ENCODE data around the gene BCHE. TPM values are rescaled to one million over a fixed set of nuclear protein-coding genes. Genes with fewer than 3 reads are reported as not detected.

Gene BCHE
- total RNA-seq, 1 donor = not detected

DNA sequence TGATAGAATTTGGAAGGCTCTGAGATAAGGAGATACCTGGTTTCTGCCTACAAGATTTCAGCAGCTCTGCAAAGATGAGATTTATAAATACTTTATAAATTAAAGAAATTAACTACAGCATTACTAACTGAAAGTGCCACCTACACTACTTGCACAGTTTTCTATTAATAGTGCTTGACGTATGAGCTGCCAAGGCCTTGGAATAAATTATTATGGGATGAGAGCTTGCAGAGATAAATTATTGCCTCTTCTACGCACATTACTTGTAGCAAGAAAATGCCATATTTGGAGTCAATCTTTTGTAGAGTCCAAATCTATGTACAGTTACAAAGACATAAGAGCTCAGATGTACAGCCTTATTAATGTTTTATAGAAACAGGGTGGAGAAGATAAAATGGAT, 89.1 kb downstream of the BCHE start:
- TF ChIP-seq, protein P1, sequence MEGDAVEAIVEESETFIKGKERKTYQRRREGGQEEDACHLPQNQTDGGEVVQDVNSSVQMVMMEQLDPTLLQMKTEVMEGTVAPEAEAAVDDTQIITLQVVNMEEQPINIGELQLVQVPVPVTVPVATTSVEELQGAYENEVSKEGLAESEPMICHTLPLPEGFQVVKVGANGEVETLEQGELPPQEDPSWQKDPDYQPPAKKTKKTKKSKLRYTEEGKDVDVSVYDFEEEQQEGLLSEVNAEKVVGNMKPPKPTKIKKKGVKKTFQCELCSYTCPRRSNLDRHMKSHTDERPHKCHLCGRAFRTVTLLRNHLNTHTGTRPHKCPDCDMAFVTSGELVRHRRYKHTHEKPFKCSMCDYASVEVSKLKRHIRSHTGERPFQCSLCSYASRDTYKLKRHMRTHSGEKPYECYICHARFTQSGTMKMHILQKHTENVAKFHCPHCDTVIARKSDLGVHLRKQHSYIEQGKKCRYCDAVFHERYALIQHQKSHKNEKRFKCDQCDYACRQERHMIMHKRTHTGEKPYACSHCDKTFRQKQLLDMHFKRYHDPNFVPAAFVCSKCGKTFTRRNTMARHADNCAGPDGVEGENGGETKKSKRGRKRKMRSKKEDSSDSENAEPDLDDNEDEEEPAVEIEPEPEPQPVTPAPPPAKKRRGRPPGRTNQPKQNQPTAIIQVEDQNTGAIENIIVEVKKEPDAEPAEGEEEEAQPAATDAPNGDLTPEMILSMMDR (IDR thresholded peaks at IDR 0.05; ENCODE audit: extremely low read depth, low read depth, low read length) = no peak
- H2AFZ ChIP-seq (ENCODE audit: low read length) = no peak overlapping the region

DNA sequence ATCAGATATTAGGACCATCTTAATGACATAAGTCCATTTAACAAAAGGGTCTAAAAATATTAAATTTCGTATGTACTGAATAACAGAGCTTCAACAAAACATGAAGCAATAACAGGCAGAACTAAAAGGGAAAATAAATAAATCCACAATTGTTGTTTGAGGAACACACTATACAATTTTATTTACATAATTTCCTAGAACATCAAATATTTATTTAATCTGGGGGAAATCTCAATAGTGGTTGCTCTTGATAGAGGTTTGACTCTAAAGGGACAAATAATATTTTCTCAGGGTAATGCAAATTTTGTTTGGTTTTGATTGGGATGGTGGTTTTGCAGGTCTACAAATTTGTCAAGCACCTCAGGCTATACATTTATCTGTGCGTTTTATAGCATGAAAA, 90.3 kb downstream of the BCHE start:
- H2AFZ ChIP-seq (ENCODE audit: low read length) = no peak overlapping the region
- H3K4me1 ChIP-seq (ENCODE audit: insufficient read depth, low read length) = no peaks in the 10 kb centered on the region
- H3K4me3 ChIP-seq (ENCODE audit: insufficient read depth, low read length) = no peak overlapping the region
- H3K36me3 ChIP-seq (ENCODE audit: insufficient read depth, low read length) = no peaks in the 10 kb centered on the region
- TF ChIP-seq, protein P1 (IDR thresholded peaks at IDR 0.05; ENCODE audit: extremely low read depth, low read depth, low read length) = no peak
- H3K27ac ChIP-seq (ENCODE audit: low read depth, low read length) = no peak overlapping the region
- H3K27me3 ChIP-seq (ENCODE audit: insufficient read depth, low read length) = no peaks in the 10 kb centered on the region
- no peak overlapping the region for H3K4me2 ChIP-seq (ENCODE audit: insufficient read depth, low read length)
- H3K79me2 ChIP-seq (ENCODE audit: insufficient read depth, low read length) = no peaks in the 10 kb centered on the region
- H4K20me1 ChIP-seq (ENCODE audit: insufficient read depth, low read length) = no peaks in the 10 kb centered on the region
- H3K9me3 ChIP-seq (ENCODE audit: low read depth, low read length) = peaks cover 2% of the 10 kb centered on the region
- DNase-seq (ENCODE audit: insufficient read length, low spot score, missing footprints) = no peak

More for the DNA sequence above, 89.1 kb downstream of the BCHE start:
- H3K27ac ChIP-seq (ENCODE audit: low read depth, low read length) = no peak overlapping the region
- H3K36me3 ChIP-seq (ENCODE audit: insufficient read depth, low read length) = no peaks in the 10 kb centered on the region
- no peaks in the 10 kb centered on the region for H3K79me2 ChIP-seq (ENCODE audit: insufficient read depth, low read length)
- DNase-seq (ENCODE audit: insufficient read length, low spot score, missing footprints) = no peak
- no peaks in the 10 kb centered on the region for H3K4me1 ChIP-seq (ENCODE audit: insufficient read depth, low read length)
- no peak overlapping the region for H3K4me3 ChIP-seq (ENCODE audit: insufficient read depth, low read length)
- peaks cover 2% of the 10 kb centered on the region for H3K9me3 ChIP-seq (ENCODE audit: low read depth, low read length)
- H4K20me1 ChIP-seq (ENCODE audit: insufficient read depth, low read length) = no peaks in the 10 kb centered on the region
- H3K4me2 ChIP-seq (ENCODE audit: insufficient read depth, low read length) = no peak overlapping the region
- H3K27me3 ChIP-seq (ENCODE audit: insufficient read depth, low read length) = no peaks in the 10 kb centered on the region

DNA sequence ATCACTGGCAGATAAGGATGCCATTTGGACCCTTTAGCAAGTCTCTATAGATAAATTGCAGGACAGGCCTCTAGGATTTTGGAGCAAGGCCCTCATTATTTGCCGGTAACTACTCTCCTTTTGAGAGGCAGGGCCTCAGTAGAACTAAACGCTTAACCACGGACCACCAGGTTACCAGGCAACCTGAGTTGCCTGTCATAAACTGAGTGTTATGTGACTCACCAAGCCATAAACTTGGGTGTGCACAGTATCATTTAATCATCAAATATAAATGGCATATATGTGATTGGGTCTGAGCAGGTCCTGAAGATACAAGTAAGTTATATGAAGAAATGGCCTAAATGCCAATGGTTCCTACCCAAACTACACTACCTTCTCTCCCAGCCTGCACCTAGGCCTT, 93.2 kb downstream of the BCHE start:
- Histone ChIP-seq H4K20me1 (ENCODE audit: insufficient read depth, low read length) (no peaks in the 10 kb centered on the region), H3K9me3 (ENCODE audit: low read depth, low read length) (peaks cover 4% of the 10 kb centered on the region), H3K36me3 (ENCODE audit: insufficient read depth, low read length) (no peaks in the 10 kb centered on the region), H3K4me1 (ENCODE audit: insufficient read depth, low read length) (no peaks in the 10 kb centered on the region), H3K27ac (ENCODE audit: low read depth, low read length) (no peak overlapping the region), H3K4me3 (ENCODE audit: insufficient read depth, low read length) (no peak overlapping the region), H3K79me2 (ENCODE audit: insufficient read depth, low read length) (no peaks in the 10 kb centered on the region), H3K27me3 (ENCODE audit: insufficient read depth, low read length) (no peaks in the 10 kb centered on the region), H3K4me2 (ENCODE audit: insufficient read depth, low read length) (no peak overlapping the region), H2AFZ (ENCODE audit: low read length) (no peak overlapping the region)
- TF ChIP-seq, protein P1 (IDR thresholded peaks at IDR 0.05; ENCODE audit: extremely low read depth, low read depth, low read length) = no peak
- DNase-seq (ENCODE audit: insufficient read length, low spot score, missing footprints) = no peak

DNA sequence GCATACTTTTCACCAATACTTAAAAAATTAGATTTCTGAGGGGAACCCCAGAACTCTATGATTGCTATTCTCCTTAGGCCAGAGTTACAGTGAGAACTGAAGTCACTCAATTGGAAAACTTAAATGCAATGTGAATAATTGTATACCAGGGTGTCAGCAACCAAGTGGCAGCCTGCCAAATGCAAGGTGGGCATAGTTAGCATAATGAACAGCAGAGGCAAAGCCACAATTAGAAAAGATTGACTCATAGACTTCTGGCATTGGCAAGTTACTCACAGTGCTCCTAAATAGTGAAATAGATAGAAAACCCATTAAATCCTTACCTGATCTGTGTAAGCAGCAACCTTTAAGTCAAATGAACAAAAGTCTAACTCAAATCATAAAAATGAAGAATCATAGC, 94.9 kb downstream of the BCHE start:
- Histone ChIP-seq H3K27me3 (ENCODE audit: insufficient read depth, low read length) (no peaks in the 10 kb centered on the region), H4K20me1 (ENCODE audit: insufficient read depth, low read length) (no peaks in the 10 kb centered on the region), H3K4me1 (ENCODE audit: insufficient read depth, low read length) (no peaks in the 10 kb centered on the region), H3K79me2 (ENCODE audit: insufficient read depth, low read length) (no peaks in the 10 kb centered on the region), H3K36me3 (ENCODE audit: insufficient read depth, low read length) (no peaks in the 10 kb centered on the region), H3K27ac (ENCODE audit: low read depth, low read length) (no peak overlapping the region), H3K4me2 (ENCODE audit: insufficient read depth, low read length) (no peak overlapping the region), H3K4me3 (ENCODE audit: insufficient read depth, low read length) (no peak overlapping the region), H2AFZ (ENCODE audit: low read length) (no peak overlapping the region), H3K9me3 (ENCODE audit: low read depth, low read length) (peaks cover 4% of the 10 kb centered on the region)
- TF ChIP-seq, protein P1 (IDR thresholded peaks at IDR 0.05; ENCODE audit: extremely low read depth, low read depth, low read length) = no peak
- DNase-seq (ENCODE audit: insufficient read length, low spot score, missing footprints) = no peak

Measured in osteoblast (primary cell).